HepG2 (cell line): ENCODE data around the gene BCL11B. TPM values are rescaled to one million over a fixed set of nuclear protein-coding genes. Genes with fewer than 3 reads are reported as not detected.

ENCODE experiments used
- ATAC-seq: fragments of 200-7000 bp; cut with Tn5 transposase; 3 replicates; pipeline ENCODE4 v1.9.1; 2020; ENCODE audit warnings: mild to moderate bottlenecking, moderate library complexity
- BruUV-seq: library from RNA; stranded (reverse); fragments of 400-500 nt; replicated peaks from 2 replicates; lab custom pipeline; 2021; lab: Mats Ljungman, UMichigan
- CTCF ChIA-PET: fragments of 300-600 bp; formaldehyde crosslinking; extraction: SDS; loops from one replicate; lab custom pipeline; 2021; ENCODE audit warnings: low total read pairs, inconsistent platforms, low intra/inter-chr PET ratio; lab: Yijun Ruan, JAX
- POLR2A ChIA-PET: fragments of 350-600 bp; sonication (Branson Sonifier 250); formaldehyde crosslinking; loops from one replicate; lab custom pipeline; 2020; ENCODE audit warnings: antibody characterized with exemption, inconsistent platforms; lab: Yijun Ruan, JAX
- DNase-seq: peaks from one replicate; pipeline ENCODE4 v3.0.0-alpha.2; 2015; ENCODE audit warnings: low spot score
- FAIRE-seq: peaks from 3 replicates; lab custom pipeline; 2011; peaks lifted over from hg19 to GRCh38; lab: Jason Lieb, UNC
- H2AFZ ChIP-seq: one replicate; pipeline ENCODE4 v1.6.1; 2011; ENCODE audit warnings: low read length, inconsistent platforms
- H3K27ac ChIP-seq: fragments of 300-600 bp; 3 replicates; pipeline ENCODE4 v1.8.0; 2011; ENCODE audit warnings: mixed run types, mild to moderate bottlenecking, mixed read lengths, low read length, inconsistent platforms; ENCODE audit not compliant: insufficient read depth; ENCODE audit errors: extremely low read length
- H3K27me3 ChIP-seq, 2 experiments: fragments of 200-600 bp in 1 of 2; 2 replicates in 1 of 2; 3 replicates in 1 of 2; pipeline versions ENCODE4 v1.6.0 to v1.8.0; 2011; ENCODE audit warnings: low read length in 2 of 2, mild to moderate bottlenecking in 2 of 2, moderate library complexity in 2 of 2, inconsistent platforms in 1 of 2; ENCODE audit not compliant: insufficient read depth in 2 of 2, control insufficient read depth in 1 of 2
- H3K36me3 ChIP-seq, 2 experiments: fragments of 200-600 bp in 1 of 2; replicated peaks in 1 of 2; 2 replicates in 1 of 2; 3 replicates in 1 of 2; pipeline versions ENCODE4 v1.5.1 to v1.8.0; 2011; ENCODE audit warnings: low read length in 2 of 2, inconsistent platforms in 1 of 2; ENCODE audit not compliant: insufficient read depth in 2 of 2, control insufficient read depth in 1 of 2
- H3K4me1 ChIP-seq: 2 replicates; pipeline ENCODE4 v1.5.1; 2012; ENCODE audit warnings: low read length, inconsistent platforms; ENCODE audit not compliant: insufficient read depth
- H3K4me2 ChIP-seq: 2 replicates; pipeline ENCODE4 v1.6.0; 2011; ENCODE audit warnings: low read depth, low read length, inconsistent platforms
- H3K4me3 ChIP-seq, 3 experiments: fragments of 200-600 bp in 1 of 3; sonication (generic), shearing (Covaris generic) in 1 of 3; replicated peaks in 1 of 3; 2 replicates each; pipeline ENCODE4 v1.5.1; 2011 to 2016; ENCODE audit warnings: low read length in 3 of 3, inconsistent platforms in 2 of 3, low read depth in 2 of 3, mild to moderate bottlenecking in 2 of 3, control low read depth in 1 of 3, mixed read lengths in 1 of 3; ENCODE audit not compliant: insufficient read depth in 1 of 3
- H3K79me2 ChIP-seq: one replicate; pipeline ENCODE4 v1.6.1; 2011; ENCODE audit warnings: low read length, inconsistent platforms; ENCODE audit not compliant: insufficient read depth
- H3K9ac ChIP-seq: 2 replicates; pipeline ENCODE4 v1.6.0; 2011; ENCODE audit warnings: mild to moderate bottlenecking, low read depth, low read length, inconsistent platforms; ENCODE audit not compliant: insufficient read depth
- H3K9me3 ChIP-seq: 2 replicates; pipeline ENCODE4 v1.5.1; 2012; ENCODE audit warnings: mild to moderate bottlenecking, low read length
- H4K20me1 ChIP-seq: 2 replicates; pipeline ENCODE4 v1.6.0; 2011; ENCODE audit warnings: inconsistent platforms, mild to moderate bottlenecking, low read length, moderate library complexity; ENCODE audit not compliant: insufficient read depth
- ATF7 ChIP-seq, 2 experiments: fragments of 450-650 bp in 1 of 2; sonication (generic) in 1 of 2; formaldehyde crosslinking in 1 of 2; IDR thresholded peaks; 2 replicates each; pipeline versions ENCODE4 v1.4.0 to v1.6.1; 2016 to 2020; ENCODE audit warnings: antibody characterized with exemption in 1 of 2, mild to moderate bottlenecking in 1 of 2, missing genetic modification reagents in 1 of 2
- ATRX ChIP-seq: sonication (generic); formaldehyde crosslinking; IDR thresholded peaks from 2 replicates; pipeline ENCODE4 v1.4.0; 2020; ENCODE audit warnings: missing genetic modification reagents, borderline replicate concordance
- CENPT ChIP-seq: sonication (generic); formaldehyde crosslinking; IDR thresholded peaks from 2 replicates; pipeline ENCODE4 v1.8.0; 2022; ENCODE audit warnings: low read depth, mild to moderate bottlenecking, moderate library complexity, missing genetic modification reagents
- CREM ChIP-seq, 2 experiments: sonication (generic) in 1 of 2; formaldehyde crosslinking in 1 of 2; IDR thresholded peaks; 2 replicates each; pipeline versions ENCODE4 v1.4.0 to v1.6.1; 2016 to 2020; ENCODE audit warnings: antibody characterized with exemption in 1 of 2, mild to moderate bottlenecking in 1 of 2, missing genetic modification reagents in 1 of 2
- FLYWCH1 ChIP-seq: sonication (generic); formaldehyde crosslinking; IDR thresholded peaks from 2 replicates; pipeline ENCODE4 v1.8.1; 2023; ENCODE audit warnings: mild to moderate bottlenecking, missing genetic modification reagents
- GABPB1 ChIP-seq: IDR thresholded peaks from 2 replicates; pipeline ENCODE4 v1.6.1; 2016; ENCODE audit warnings: mild to moderate bottlenecking, missing genetic modification reagents, moderate library complexity, missing compliant biosample characterization
- HNRNPK ChIP-seq: fragments of 200-400 bp; formaldehyde crosslinking; IDR thresholded peaks from 2 replicates; pipeline ENCODE4 v1.6.1; 2018; ENCODE audit warnings: low read length, low read depth, moderate library complexity, mild to moderate bottlenecking; ENCODE audit not compliant: poor library complexity, severe bottlenecking
- KLF13 ChIP-seq: sonication (generic); formaldehyde crosslinking; IDR thresholded peaks from 2 replicates; pipeline ENCODE4 v1.4.0; 2020; ENCODE audit warnings: mild to moderate bottlenecking, missing genetic modification reagents
- SIN3B ChIP-seq: fragments of 150-350 bp; IDR thresholded peaks from 2 replicates; pipeline ENCODE4 v1.6.1; 2014; ENCODE audit warnings: low read length
- SKI ChIP-seq: fragments of 450-650 bp; IDR thresholded peaks from one replicate; pipeline ENCODE4 v1.6.1; 2018; ENCODE audit warnings: mild to moderate bottlenecking; ENCODE audit not compliant: partially characterized antibody
- SSRP1 ChIP-seq: IDR thresholded peaks from 2 replicates; pipeline ENCODE4 v1.6.1; 2016; ENCODE audit warnings: control low read depth
- ZBTB20 ChIP-seq: sonication (generic); formaldehyde crosslinking; IDR thresholded peaks from 2 replicates; pipeline ENCODE4 v1.8.1; 2023; ENCODE audit warnings: missing genetic modification reagents, low read depth, mild to moderate bottlenecking, borderline replicate concordance
- ZNF235 ChIP-seq: sonication (generic); formaldehyde crosslinking; IDR thresholded peaks from 2 replicates; pipeline ENCODE4 v1.8.1; 2023; ENCODE audit warnings: mild to moderate bottlenecking, missing genetic modification reagents, borderline replicate concordance
- ZNF432 ChIP-seq: sonication (generic); formaldehyde crosslinking; IDR thresholded peaks from 2 replicates; pipeline ENCODE4 v1.5.0; 2020; ENCODE audit warnings: missing genetic modification reagents, mild to moderate bottlenecking, borderline replicate concordance
- WGBS: methylation state at CpG from one replicate; pipeline ENCODE4 v1.1.6; 2017; ENCODE audit warnings: low lambda C conversion rate; 5-methylcytosine and 5-hydroxymethylcytosine counted together
- in situ Hi-C: cut with HindIII; loops from 2 replicates; pipeline ENCODE4 v1.10.0; 2017; ENCODE audit warnings: low pct_unique_long_range_greater_than_20kb; ENCODE audit not compliant: extremely low pct_ligation_motif_present
- intact Hi-C: fragments of 100-400 bp; cut with micrococcal nuclease; formaldehyde crosslinking; loops from one replicate; pipeline ENCODE4 v1.10.0; 2022; ENCODE audit not compliant: unreplicated experiment
- polyA plus RNA-seq, 8 experiments: library from polyadenylated mRNA; depleted of rRNA in 3 of 8; stranded (reverse) in 7 of 8; unstranded in 1 of 8; fragments of >200 nt; fragmentation: Illumina TruSeq in 4 of 8; extraction: Trizol in 4 of 8; gene quantifications; 2 replicates each; pipeline versions ENCODE4 v1.2.1 to v1.2.3, GENCODE V29; 2011 to 2016; ENCODE audit warnings: low read depth in 4 of 8, missing spikeins in 1 of 8, mixed read lengths in 1 of 8; ENCODE audit not compliant: insufficient read depth in 1 of 8
- total RNA-seq, 5 experiments: library from RNA; depleted of rRNA; stranded (reverse); fragments of >200 nt; fragmentation: Illumina TruSeq; extraction: Trizol; gene quantifications; 2 replicates each; pipeline ENCODE4 v1.2.3, GENCODE V29; 2016; ENCODE audit warnings: low read depth in 1 of 5
- TF ChIP-seq, protein P1 (sequence below): fragments of 450-650 bp; IDR thresholded peaks from 2 replicates; pipeline ENCODE4 v1.6.1; 2017; ENCODE audit warnings: mild to moderate bottlenecking
- TF ChIP-seq, protein P2 (sequence below): IDR thresholded peaks from 2 replicates; pipeline ENCODE4 v1.6.1; 2012; ENCODE audit warnings: inconsistent platforms

BCL11B gene
- total and polyA plus RNA-seq, 2 of the 13 experiments (the other 11 are each of a cell fraction or from before 2014, with no cell fraction given) = not detected

DNA sequence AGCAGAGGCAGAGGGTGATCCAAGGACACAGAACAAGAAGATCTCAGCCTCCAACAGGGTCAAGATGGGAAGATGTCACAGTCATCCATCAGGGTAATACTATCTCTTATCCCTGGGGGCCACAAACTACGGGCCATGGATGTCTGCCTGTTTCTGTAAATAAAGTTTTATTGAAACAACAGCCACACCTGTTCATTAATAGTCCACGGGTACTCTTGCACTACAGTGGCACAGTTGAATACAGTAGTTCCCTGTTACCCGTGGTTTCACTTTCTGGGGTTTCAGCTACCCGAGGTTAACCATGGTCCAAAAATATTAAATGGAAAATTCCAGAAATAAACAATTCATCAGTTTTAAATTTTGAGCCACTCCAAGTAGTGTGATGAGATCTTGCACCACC, 65.9 kb downstream of the BCL11B start (continued):
- TF ChIP-seq, protein P1, sequence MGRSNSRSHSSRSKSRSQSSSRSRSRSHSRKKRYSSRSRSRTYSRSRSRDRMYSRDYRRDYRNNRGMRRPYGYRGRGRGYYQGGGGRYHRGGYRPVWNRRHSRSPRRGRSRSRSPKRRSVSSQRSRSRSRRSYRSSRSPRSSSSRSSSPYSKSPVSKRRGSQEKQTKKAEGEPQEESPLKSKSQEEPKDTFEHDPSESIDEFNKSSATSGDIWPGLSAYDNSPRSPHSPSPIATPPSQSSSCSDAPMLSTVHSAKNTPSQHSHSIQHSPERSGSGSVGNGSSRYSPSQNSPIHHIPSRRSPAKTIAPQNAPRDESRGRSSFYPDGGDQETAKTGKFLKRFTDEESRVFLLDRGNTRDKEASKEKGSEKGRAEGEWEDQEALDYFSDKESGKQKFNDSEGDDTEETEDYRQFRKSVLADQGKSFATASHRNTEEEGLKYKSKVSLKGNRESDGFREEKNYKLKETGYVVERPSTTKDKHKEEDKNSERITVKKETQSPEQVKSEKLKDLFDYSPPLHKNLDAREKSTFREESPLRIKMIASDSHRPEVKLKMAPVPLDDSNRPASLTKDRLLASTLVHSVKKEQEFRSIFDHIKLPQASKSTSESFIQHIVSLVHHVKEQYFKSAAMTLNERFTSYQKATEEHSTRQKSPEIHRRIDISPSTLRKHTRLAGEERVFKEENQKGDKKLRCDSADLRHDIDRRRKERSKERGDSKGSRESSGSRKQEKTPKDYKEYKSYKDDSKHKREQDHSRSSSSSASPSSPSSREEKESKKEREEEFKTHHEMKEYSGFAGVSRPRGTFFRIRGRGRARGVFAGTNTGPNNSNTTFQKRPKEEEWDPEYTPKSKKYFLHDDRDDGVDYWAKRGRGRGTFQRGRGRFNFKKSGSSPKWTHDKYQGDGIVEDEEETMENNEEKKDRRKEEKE = no peak
- TF ChIP-seq ZNF432 = no peak
- no peak for TF ChIP-seq ZBTB20
- TF ChIP-seq HNRNPK = no peak
- no peak for TF ChIP-seq ATRX
- TF ChIP-seq SSRP1 (CRISPR knock-in tag) = no peak
- no peak for TF ChIP-seq SIN3B
- TF ChIP-seq CREM (IDR thresholded peaks at IDR 0.05) = no peak
- no peak for TF ChIP-seq CREM (CRISPR knock-in tag; IDR thresholded peaks at IDR 0.05)
- TF ChIP-seq GABPB1 (CRISPR knock-in tag) = no peak
- no peak for TF ChIP-seq ATF7 (IDR thresholded peaks at IDR 0.05)
- no peak for TF ChIP-seq ATF7 (CRISPR knock-in tag; IDR thresholded peaks at IDR 0.05)

DNA sequence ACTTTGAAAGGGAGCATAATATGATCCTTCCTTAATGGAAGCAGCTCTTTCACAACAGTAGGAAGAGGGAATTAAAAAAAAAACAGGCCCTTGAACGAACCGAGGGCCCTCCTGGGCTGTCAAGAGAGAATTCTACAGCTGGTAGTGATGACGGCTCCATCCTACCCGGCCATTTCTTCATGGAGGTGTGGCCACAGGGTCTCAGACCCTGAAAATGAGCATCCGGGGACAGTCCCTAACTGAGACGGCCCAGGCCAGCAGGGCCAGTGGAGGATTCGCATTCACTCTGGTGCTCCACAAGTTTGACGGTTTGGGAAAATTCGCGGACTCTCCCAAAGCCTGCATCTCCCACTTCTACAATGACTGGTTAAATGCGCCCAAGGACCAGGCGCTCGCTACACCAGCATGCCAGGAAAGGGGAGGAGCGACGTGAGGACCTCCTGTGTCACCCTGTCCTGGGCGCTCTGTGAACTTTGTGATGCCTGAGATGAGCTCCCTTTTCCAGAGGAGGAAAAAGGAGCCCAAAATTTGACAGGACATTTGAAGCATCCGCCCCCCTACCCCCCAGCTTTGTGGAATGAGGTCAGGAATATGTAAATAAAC, 66.8 kb downstream of the BCL11B start:
- Histone ChIP-seq H4K20me1 (no peaks in the 10 kb centered on the region), H3K4me2 (no peak overlapping the region), H2AFZ (no peak overlapping the region), H3K9me3 (no peaks in the 10 kb centered on the region), H3K4me3 (no peak overlapping the region), H3K79me2 (no peaks in the 10 kb centered on the region), H3K9ac (no peak overlapping the region), H3K27me3 (peaks cover 2 to 35% of the 10 kb centered on the region in 2 experiments; a peak in 4 of 5 replicates), H3K4me1 (no peaks in the 10 kb centered on the region), H3K27ac (no peak overlapping the region), H3K36me3 (no peaks in the 10 kb centered on the region)
- CTCF ChIA-PET = no interaction called here
- POLR2A ChIA-PET = no interaction called here
- FAIRE-seq (no peak), ATAC-seq (no peak), DNase-seq (no peak)
- in situ Hi-C loops (no loop called here), intact Hi-C loops (no loop called here)
- TF ChIP-seq SKI (no peak), CENPT (CRISPR knock-in tag) (no peak), FLYWCH1 (CRISPR knock-in tag) (no peak), ZNF235 (CRISPR knock-in tag) (no peak), KLF13 (CRISPR knock-in tag) (no peak)
- TF ChIP-seq, protein P2, sequence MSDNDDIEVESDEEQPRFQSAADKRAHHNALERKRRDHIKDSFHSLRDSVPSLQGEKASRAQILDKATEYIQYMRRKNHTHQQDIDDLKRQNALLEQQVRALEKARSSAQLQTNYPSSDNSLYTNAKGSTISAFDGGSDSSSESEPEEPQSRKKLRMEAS = no peak
- no TSS peak for BruUV-seq
- 48% methylated on average over 15 of the region's 17 CpGs for WGBS
